ENCODE measurements around the gene PKP3.

DNA sequence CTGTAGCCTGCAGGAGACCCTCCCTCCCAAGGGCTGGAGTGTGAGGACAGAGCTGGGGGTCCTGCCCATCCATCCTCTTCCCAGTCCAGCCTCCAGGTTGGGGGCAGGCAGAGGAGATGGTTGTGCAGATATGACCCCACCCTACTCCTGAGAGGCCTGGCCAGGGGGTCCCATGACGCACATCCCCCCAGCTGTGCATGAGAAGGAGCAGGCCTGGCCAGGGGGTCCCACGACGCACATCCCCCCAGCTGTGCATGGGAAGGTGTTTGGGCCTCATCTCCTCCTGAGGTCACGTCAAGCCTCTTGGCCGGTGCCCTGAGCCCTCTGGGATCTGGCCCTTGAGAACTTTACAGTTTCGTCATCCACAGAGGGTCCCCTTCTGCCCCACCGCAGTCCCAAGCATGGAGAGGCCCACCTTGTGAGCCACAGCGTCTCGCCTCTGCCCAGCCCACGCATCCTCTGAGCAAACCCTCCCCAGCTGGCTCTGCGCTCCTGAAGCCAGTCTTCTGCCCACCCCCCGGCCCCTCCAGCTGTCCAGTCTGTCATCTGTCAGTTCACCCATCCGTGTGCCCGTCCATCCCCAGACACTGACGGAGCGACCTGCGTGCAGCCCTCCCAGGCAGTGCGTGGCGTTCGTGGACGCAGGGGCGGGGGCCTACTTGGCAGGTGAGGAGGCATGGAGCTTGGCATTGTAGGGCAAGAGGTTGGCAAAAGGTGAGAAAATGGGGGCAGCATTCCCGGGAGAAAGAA lies 45.5 kb downstream of the PKP3 start:
- TF ChIP-seq EZH2phosphoT487 (IDR thresholded peaks at IDR 0.05; ENCODE audit: borderline replicate concordance, low read depth, low read length), result no peak
- TF ChIP-seq, protein P1, sequence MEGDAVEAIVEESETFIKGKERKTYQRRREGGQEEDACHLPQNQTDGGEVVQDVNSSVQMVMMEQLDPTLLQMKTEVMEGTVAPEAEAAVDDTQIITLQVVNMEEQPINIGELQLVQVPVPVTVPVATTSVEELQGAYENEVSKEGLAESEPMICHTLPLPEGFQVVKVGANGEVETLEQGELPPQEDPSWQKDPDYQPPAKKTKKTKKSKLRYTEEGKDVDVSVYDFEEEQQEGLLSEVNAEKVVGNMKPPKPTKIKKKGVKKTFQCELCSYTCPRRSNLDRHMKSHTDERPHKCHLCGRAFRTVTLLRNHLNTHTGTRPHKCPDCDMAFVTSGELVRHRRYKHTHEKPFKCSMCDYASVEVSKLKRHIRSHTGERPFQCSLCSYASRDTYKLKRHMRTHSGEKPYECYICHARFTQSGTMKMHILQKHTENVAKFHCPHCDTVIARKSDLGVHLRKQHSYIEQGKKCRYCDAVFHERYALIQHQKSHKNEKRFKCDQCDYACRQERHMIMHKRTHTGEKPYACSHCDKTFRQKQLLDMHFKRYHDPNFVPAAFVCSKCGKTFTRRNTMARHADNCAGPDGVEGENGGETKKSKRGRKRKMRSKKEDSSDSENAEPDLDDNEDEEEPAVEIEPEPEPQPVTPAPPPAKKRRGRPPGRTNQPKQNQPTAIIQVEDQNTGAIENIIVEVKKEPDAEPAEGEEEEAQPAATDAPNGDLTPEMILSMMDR (conservative IDR thresholded peaks at IDR 0.05; ENCODE audit: low read length), result no peak
